HL-60/S4 treated with phorbol 12-myristate 13-acetate at 8.2 ng/mL for 4 days and 3 days (cell line): Measurements from ENCODE around the gene TTF1.

Experiments
- in situ Hi-C: fragments of 300-500 bp; cut with MboI; formaldehyde crosslinking; loops from 2 replicates; pipeline ENCODE4 v1.15.0; 2022; ENCODE audit warnings: low sequenced_read_pairs

TTF1 gene

DNA sequence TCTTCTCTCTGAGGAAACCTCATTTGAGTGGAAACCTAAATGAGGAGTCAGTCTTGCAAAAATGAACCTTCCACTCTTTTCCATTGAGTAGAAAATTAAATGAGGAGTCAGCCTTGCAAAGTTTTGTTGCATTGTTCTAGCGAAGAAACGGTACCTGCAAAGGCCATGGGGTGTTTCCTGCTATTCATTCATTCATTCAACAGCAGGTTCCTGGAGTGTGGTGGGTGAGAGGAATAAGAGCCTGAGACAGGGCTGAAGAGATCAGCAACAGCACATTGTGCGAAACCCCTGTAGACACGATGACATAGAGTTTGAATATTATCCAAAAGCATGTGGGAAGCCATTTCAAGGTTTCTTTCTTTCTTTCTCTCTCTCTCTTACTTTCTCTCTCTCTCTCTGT, 37.2 kb downstream of the TTF1 start:
- in situ Hi-C loops = no loop called here

DNA sequence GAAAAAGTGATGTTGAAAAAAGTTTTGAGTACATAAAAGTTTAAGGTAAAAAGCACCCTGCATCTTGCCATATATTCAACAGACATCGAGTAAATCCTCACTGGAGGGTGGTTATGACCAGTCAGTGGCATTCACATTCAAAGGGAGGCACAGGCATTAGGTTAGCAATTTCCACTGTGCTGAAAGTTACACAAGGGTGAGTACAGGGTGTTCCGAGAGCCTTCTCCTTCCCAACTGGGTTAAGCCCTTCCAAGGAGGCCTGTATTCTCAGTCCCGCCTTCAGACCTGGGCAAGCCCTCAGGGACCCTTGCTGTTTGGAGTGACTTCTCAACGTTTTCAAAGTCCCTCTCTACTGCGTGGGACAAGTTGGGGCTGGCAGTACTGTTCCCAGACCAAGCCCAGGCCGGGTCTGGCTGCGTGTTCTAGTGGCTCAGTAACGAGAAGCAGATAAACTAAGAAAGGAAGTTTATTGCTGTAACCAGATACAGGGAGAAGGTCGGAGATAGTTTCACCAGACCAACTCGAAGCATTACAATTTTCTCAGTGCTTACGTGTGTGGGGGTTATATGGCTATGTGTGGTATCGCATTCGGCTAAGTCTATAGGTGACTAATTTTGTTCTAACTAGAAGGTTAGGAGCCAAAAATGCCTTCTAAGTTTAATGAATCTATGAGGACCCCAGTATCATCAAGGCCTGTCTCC, 38.9 kb downstream of the TTF1 start:
- in situ Hi-C loops = no loop called here

DNA sequence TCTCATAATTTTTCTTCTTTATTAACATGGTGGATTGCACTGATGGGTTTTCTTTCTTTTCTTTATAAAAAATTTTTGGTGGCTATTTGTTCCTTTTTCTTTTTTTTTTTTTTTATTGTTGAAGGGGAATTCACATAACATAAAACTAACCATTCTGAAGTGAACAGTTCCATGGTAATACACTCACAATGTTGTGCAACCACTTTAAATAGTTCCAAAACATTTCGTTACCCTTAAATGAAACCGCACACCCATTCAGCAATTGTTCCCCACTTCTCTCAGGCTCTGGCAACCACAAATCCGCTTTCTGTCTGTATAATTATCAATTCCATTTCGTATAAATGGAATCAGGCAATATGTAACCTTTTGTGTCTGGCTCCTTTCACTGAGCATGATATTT, 40.2 kb downstream of the TTF1 start:
- in situ Hi-C loops = no loop called here

DNA sequence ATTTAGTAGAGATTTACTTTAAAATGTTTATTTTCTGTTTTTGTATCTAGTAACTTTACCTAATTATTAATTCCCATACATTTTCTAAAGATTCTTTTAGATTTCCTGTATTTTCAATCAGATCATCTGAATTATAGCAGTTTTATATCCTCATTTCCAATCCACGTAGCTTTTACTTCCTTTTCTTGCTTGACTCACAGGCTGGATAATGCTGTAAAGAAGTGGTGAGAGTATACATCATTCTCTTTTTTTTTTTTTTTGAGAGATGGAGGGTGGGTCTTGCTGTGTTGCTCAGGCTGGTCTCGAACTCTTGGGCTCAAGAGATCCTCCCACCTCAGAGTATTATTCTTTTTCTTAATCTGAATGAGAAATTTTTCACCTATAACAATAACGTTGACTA, 40.7 kb downstream of the TTF1 start:
- in situ Hi-C loops = no loop called here

DNA sequence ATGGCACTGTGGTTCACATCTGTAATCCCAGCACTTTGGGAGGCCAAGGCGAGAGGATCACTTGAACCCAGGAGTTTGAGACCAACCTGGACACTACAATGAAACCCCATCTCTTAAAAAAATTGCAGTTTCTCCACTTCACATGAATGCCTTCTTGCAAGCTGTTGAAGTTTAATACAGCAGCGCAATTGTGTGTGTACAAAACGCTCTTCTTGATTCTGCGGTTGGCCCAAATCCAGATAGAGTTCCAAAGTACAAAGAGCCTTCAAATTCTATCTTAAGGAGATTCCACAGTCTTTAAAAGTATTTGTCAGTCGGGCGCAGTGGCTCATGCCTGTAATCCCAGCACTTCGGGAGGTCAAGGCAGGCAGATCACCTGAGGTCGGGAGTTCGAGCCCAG, 42.6 kb downstream of the TTF1 start:
- in situ Hi-C loops = no loop called here

DNA sequence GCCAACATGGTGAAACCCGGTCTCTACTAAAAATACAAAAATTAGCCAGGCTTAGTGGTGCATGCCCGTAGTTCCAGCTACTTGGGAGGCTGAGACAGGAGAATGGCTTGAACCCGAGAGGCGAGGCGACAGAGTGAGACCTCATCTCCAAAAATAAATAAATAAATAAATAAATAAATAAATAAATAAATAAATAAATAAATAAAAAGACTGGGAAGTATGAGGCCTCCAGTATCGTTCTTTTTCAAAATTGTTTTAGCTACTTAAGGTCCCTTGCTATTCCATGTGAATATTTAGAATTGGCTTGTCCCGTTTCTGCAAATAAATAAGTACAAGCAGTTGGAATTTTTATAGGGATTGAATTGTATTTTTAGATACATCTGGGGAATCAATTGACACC, 48.9 kb downstream of the TTF1 start:
- in situ Hi-C loops = no loop called here

DNA sequence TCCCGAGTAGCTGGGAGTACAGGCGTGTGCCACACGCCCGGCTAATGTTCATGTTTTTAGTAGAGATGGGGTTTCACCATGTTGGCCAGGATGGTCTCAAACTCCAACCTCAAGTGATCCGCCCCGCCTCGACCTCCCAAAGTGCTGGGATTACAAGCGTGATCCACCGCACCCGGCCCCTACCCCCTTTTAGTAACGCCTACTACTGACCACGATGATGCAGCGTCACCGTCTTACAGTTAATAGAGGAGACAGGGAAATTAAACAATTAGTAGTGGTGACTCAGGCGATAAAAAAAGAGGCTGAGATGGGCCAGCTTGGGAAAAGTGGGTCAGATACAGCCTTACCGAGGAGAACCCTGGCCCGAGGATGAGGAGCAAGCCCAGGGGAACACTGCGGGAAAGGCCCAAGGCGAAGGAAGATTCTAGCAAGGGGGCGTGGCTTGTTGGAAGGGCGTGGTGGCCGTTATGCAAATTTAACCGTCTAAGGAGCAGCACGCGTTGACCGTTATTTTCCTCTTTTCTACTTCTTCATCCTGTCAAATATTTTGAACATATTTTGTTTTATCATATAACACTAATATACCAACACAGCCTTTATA, 50.2 kb downstream of the TTF1 start:
- in situ Hi-C loops = no loop called here

DNA sequence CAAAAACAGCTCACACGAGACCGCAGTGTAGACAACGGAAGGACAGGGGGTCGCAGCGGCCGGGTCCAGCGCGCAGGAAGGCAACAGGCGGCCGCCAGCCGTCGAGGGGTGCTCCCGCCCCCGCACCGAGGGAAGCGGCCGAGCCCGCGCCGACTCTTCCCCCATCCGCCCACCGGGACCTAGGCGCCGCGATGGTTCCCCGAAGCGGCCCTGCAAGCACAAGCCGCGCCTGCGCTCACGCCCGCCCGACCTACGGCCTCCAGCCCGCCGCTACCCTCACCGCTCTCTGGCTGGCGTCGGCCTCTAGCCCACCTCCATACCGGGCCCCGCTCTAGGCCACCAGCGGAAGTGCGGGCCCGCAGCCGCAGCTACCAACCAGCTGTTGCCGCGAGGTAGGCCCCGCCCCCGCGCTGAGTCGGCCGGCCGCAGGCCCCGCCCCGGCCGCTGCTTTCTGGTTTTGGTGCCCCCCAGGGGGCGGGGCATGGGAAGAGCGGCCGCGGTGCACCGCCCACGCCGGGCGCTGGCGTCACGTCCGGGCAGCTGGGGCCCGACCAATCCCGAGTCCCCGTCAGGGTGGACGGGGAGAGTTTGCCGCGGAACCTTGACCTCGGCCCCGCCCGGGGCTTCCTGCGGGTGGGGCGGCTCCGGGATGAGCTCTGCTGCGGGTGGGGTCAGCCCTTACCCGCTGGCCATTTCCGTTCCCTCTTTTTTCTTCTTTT, 51.8 kb downstream of the TTF1 start, which contains the start of gene SETX:
TSS of gene SETX (minus strand) at position 350 of the 719 bp plus-strand sequence. CDS start 5,558 bp downstream, outside the sequence.
- in situ Hi-C loops = no loop called here

DNA sequence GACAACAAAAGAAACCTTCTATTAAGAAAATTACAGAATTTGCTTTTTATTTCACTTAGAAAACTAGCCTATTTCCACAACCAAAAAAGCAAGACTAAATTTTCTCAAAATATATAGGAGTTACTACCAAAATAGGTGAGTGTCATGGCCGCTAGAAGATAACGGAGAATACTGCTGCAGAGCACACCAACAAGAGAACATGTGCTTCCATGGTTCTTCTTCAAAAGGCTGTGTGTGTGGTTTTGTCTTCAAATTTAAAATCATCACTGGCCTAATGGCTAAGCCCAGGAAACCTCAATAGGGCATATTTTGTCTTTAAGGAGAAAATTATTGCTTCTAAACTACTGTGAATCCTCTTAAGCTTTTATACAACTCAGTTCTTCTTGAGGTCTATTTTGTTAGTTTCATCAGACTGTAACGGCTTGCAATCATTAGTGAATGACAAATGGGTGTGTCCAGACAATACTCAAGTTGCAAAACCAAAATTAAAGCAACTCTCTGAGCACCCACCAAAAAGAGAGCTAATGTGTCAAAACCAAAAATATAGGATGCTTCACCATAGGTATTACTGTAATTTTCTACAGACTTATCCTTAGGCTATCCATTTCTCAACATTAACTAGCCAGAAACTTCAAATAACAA, 55.1 kb downstream of the TTF1 start:
- in situ Hi-C loops = no loop called here

DNA sequence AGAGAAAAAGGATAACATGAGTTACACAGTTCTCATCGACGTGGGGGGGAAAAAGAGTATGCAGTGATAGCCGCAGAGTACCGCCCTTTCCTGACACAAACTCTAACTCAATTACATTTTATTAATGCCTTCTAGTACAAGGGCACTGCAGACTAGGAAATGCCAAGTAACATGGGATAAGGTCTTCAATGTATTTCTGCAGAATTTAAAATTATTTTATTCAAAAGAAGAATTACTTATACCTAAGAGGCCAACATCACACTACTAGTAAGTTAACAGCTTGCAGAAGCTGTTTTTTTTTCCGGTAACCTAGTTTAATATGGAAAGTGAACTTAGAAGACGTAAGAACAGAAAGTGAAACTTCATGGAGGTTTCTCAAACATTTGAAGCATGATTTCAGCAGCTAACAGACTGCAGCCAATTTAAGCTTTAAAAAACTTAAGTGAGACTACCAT, 55.8 kb downstream of the TTF1 start:
- in situ Hi-C loops = no loop called here

DNA sequence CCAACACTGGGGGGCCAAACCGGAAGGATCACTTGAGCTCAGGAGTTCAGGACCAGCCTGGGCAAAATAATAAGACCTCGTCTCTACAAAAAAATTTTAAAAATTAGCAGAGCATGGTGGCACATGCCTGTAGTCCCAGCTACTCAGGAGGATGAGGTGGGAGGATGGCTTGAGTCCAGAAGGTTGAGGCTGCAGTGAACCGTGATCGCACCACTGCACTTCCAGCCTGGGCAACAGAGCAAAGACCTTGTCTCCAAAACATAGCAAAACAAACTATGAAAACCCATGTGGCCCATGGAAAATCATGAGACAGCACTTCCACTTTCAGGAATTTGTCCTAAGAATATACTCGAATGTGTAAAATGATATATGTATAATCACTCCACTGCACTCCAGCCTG, 58.0 kb downstream of the TTF1 start:
- in situ Hi-C loops = loop anchor here (25.0 kb wide), 1 partner anchor 1211 kb away; the partner anchor contains the start of gene NUP214

DNA sequence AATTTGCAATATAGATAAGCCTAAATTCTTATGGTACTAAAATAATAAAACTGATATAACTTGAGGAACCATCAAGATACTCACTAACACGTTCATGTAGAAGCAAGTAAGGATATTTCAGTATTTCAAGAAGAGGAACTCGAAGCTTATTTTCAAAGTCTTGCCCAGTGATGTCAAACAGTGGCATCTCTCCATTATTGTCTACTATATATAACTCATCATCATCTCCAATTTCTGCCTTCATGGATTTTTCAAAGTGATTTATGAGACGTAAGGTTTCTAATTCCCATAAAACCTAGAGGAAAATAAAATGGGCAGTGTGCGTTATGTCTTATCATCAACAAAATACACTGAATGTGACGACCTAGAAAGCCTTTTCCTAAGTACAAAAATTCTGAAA, 60.5 kb downstream of the TTF1 start:
- in situ Hi-C loops = loop anchor here (25.0 kb wide), 1 partner anchor 1209 kb away; the partner anchor contains the start of gene NUP214

DNA sequence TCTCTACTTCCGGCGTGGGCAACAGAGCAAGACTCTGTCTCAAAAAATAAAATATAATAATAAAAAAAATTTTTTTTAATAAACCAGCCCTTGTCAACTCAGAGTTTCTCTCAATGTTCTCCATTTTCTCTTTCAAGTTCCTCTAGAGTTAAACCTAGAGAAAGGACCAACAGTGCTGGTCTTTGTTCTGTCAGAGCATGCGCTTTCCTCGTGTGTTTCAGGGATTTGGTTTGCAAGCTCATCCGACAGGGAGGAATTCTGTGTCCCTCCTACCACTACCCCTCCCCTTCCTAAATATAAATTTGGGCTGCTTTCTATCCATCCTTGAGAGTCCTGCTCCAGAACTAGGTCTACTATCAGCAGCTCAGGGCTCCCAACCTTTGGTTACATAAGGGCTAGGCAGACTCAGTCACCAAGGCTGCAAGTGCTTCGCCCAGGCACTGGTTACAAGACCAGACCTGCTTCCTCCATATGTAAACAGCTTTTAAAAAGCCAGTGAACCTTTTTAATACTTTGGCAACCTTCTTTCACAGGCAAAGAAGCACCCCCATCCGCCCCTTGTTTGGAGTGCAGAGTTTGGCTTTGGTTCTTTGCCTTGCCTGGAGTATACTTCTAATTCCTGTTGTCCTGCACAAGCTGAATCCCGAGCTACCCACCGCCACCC, 65.3 kb downstream of the TTF1 start:
- in situ Hi-C loops = loop anchor here (25.0 kb wide), 1 partner anchor 1204 kb away; the partner anchor contains the start of gene NUP214

DNA sequence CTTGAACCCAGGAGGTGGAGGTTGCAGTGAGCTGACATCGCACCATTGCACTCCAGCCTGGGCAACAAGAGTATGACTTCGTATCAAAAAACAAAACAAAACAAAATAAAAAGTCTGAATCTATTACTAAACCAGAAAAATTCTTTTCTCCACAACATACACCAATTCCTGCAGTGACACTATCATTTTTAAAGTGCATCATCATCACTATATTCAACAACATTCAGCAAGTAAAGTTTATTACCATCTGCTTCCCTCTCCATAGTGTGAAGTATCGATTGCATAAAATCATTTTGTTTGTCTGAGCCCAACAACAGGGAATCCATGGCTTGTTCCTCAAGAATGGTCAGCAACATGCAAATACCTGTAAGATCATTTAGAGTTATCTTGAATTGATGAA, 72.3 kb downstream of the TTF1 start:
- in situ Hi-C loops = loop anchor here (25.0 kb wide), 1 partner anchor 1197 kb away; the partner anchor contains the start of gene NUP214

DNA sequence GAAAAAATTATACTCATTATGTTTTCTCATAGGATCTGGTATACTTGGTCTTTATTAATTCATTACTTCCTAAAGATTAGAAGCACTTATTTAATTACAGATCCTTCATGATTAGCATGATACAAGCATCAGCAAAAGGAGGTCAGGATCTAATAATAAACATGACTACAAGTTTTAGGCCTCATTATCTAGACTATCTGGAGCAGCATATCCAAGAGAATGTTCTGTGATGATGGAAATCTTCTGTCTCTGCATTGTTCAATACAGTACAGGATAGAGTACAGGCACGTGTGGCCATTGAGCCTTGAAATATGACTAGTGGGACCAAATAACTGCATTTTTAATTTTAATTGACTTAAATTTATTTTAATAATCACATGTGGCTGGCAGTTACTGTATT, 73.1 kb downstream of the TTF1 start:
- in situ Hi-C loops = loop anchor here (25.0 kb wide), 1 partner anchor 1196 kb away; the partner anchor contains the start of gene NUP214

DNA sequence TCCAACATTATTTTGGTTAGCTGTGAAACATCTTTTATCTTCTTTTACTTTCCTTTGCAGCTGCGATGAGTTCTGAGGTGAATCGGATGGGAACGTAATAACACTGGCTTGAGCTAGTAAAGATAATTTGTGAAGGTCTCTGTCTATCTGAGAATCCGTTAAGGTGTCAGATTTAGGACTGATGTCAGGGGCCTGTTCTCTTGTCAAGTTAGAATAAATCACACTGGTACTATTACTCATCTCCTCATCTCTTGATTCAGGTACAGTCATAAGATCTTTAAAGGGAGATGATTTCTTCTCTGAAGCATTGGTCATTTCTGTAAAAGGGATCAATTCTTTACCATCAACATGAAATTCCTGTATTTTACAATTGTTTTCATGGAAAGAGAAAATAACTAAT, 78.1 kb downstream of the TTF1 start:
- in situ Hi-C loops = loop anchor here (25.0 kb wide), 1 partner anchor 1191 kb away; the partner anchor contains the start of gene NUP214

DNA sequence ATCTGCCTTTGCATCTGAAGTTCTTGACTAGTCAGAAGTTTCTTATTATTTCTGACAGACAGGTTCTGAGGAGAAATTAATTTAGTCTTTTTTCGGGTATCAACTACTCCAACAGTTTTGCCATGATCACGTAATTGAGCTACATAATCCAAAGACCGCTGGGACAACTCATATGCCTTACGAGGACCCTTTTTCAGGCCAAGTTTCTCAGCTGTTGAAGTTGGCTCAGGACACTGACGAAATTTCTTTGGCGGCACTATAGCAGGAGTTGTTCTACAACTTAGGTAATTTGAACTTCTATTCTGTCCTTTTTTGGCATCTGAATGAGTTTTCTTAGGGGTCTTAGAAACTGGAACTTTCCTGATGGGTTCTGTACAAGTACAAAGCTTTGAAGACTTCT, 79.1 kb downstream of the TTF1 start:
- in situ Hi-C loops = loop anchor here (25.0 kb wide), 1 partner anchor 1190 kb away; the partner anchor contains the start of gene NUP214
